Amygdala (tissue), 56 donors: ENCODE results near the gene PIGM.

Source experiments
- DNase-seq, 56 donors: peaks; one replicate each; lab custom pipeline; 2025; lab: John Stamatoyannopoulos, UW

PIGM gene

GRCh38 chr1:160031365-160032164 lies at the start of gene PIGM:
TSS of gene PIGM (minus strand) at chr1:160031990. CDS start at chr1:160031739, 251 bp downstream.
- peak; percentile 27 to 93 (median 85) for DNase-seq

GRCh38 chr1:160081261-160081936 lies 49.6 kb upstream of the PIGM start, which contains the start of gene KCNJ9:
TSS of gene KCNJ9 (plus strand) at chr1:160081538. CDS start at chr1:160084031, 2,493 bp downstream.
- peak in 53 of 56 donors; percentile 21 to 97 (median 78) for DNase-seq

DNA sequence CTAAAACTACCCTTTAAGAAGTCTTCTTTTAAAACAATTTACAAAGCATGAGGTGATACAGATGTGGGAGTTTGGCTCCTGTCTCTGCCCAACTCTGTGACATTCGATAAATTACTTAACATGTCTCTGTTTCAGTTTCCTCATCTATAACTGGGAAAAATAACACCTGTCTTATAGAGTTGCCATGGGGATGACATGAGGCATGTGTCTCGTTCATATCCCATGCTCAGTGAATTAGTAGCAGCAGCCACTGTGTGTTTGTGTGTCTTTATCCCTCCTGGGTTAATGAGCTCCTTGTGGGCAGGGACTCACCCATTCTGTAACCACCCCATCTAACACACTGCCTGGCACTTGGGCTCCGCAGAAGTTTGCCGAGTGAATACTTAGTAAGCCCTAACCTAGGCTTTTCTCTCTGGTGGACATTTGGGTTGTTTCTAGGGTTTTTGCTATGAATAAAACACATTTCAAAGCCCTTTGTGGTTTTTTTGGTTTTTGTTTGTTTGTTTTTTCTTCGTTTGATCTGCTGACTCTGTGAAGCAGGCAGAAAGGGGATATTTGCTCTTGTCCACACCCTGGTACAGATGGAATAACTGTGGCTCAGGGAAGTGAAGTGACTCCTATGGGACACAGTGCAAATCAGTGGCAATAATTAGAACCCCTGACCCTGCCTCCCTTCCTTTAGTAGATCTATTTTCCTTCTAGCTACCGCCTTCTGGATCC lies 48.8 kb upstream of the PIGM start:
- DNase-seq, result no peak

DNA sequence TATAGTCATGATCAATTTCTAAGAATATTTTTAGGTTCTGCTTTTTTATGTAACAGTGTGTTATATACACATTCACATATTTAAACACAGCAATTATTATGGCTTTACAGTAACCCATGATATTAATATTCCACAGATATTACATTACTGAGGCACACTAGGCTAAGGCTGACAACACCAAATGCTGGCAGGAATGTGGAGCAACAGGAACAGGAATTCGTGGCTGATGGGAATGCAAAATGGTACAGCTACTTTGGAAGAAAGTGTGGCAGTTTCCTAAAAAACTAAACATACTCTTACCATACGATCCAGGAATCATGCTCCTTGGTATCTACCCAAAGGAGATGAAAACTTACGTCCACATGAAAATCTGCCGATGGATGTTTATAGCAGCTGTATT lies 47.7 kb upstream of the PIGM start:
- DNase-seq, result no peak

DNA sequence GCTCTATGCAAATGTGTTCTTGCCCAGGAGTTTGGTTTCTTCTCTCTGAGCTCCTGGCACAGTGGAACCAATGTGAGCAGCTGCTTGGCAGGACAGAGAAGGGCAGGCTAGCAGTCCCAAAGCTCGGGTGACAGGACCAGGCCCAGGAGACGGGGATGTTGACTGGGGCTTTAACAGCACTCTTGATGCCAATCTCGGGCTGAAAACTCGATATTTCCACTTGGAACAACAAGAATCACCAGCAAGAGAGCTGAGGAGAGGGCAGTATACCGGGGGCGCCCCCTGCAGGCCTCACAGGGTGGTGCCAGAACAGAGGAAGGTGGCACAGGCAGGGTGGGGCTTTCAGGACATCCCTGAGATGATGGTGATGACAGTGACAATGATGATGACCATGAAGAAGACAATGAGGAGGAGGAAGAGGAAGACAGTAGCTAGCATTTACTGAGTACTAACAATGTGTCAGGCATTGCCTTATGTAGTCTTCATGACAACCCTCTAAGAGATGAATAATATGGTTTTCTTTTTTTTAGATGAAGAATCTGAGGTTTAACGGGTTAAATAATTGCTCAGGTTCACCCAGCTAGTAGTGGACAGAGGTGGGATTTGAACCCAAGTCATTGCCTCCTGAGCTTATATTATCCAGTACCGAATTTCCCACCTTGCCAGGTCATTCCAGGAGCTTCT lies 46.9 kb upstream of the PIGM start:
- DNase-seq, result peak in 49 of 56 donors; percentile 17 to 90 (median 62)

DNA sequence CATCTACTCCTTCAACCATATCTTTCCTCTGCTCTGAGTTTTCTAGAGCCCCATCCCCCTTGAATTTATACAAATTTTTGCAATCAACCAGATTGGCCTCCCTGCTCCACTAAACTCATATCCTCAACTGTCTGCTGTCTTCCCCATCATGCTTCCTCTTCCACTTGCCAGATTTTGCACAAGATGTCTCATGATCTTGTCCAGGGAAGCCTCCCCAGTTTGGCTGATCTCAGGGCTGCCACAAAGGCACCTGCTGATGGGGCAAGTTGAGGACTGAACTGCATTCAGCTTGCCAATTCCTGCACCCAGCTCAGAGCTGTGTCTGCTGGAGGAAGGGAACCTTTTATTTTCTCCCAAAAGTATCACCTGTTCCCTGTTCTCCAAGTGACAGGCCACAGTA lies 45.7 kb upstream of the PIGM start:
- DNase-seq, result no peak

DNA sequence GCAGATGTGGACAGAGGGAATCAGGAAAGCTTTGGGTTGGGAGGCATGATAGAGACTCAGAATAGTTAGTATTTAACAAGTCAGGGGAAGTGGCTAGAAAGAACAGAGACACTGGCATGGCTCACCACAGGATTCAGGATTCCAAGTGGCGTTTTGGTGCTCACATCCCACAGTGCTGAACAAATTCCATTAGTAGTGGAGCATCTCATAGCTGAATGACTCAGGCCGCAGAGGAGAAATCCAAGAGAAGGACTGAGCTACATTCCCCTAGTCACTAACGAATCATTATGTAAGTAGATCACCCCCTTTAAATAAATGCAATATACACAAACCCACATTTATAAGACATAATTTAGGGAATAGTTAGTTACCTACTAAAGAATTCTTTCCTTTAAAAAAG lies 44.5 kb upstream of the PIGM start:
- DNase-seq, result no peak

DNA sequence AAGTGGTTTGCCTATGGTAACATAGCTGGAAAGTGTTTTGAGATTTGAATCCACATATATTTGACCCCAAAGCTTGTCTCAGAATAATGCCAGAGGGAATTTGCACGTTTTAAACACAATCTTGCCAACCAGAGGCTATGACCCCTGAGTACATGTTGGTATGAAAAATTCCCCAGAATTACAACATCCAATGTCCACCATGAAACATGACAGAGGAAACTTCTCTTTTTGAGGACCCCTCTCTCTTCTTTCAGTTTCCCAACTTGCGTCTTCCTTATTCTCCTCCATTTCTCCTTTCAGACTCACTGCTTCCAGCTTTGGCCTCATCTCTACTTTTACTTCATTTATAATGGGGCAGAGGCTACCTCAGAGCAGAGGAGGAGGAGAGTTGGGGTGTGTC lies 44.0 kb upstream of the PIGM start:
- no peak for DNase-seq

DNA sequence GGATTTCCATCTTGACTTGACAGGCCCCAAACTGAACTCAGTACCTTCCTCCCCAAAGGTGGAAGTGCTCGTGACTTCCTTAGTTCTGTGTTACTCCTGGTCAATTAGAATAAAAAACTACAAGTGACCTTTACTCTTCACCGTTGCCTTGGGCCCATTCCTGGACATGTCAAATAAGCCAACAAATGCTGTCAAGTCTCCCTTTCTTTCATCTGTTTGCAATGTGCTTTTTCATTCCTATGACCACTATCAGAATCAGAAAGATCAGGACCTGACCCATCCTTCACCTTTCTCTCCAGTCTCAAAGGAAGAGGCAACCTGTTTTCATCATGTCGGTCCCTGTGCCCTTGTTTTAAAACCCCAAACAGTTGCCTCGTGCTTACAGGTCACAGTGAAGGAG lies 43.1 kb upstream of the PIGM start:
- DNase-seq, result no peak

DNA sequence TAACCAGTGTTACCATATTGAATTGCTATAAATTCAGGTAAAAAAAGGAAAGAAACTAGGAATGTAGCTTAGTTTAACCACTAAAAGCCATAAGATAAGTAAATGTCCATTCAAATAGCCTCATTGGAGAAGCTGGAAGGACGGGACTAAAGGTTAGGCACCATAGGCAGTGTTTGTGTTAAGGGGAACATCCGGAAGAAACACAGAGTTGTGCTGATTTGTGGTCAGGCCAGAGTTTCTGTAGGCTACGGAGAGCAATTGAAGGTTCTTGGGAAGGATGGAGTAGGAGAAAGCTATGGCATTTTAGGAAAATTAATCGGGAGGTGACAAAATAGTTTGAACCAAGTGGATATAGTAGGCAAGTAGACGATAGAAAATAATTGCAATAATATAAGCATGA lies 39.5 kb upstream of the PIGM start:
- no peak for DNase-seq

- peak in 55 of 56 donors; percentile 60 to 95 (median 88) for DNase-seq
Measured at GRCh38 chr1:160070243-160071163, 38.7 kb upstream of the PIGM start.

DNA sequence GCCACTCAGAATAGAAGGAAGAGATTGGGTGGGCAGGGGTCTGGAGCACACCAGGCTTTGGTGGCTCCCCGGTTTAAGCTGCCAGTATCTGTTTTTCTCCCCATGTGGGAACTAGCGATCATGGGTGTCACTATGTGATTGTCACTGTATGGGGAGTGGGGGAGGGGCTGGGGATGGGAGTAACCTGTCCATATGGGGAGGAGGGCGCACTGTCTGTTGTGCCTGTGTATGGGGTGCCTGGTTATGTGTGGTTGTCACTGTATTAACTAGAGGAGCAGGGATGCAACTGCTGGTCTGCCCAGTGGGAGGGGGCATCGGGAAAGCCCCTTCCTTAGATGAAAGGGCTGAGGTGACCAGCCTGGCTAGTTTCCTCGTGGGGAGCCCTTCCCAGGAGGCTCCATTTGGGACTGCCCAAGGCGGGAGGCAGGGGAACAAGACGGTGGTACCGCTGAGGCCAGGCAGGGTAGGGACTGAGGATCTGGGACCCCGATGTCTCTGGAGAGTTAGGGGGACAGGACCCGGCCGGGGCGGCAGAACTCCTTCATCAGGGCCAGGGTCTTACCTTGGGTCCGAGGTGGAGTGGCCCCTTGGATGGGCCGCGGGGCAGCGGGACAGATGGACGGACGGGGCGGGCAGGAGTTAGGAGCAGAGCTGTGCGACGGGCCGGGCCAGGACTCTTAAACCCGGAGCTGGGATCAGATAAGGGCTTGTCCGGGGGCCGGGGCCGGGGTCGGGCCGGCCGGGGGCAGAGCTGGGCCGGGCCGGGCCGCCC lies 37.9 kb upstream of the PIGM start, which contains the start of gene KCNJ10:
Gene KCNJ10, minus strand, starts transcription at position 701 of the 772 bp plus-strand sequence. CDS start 27,628 bp downstream, outside the sequence.
- peak in 8 of 56 donors; percentile 31 to 55 (median 49) for DNase-seq

GRCh38 chr1:160068225-160068624 lies 36.4 kb upstream of the PIGM start:
- peak in 55 of 56 donors; percentile 40 to 95 (median 84) for DNase-seq

DNA sequence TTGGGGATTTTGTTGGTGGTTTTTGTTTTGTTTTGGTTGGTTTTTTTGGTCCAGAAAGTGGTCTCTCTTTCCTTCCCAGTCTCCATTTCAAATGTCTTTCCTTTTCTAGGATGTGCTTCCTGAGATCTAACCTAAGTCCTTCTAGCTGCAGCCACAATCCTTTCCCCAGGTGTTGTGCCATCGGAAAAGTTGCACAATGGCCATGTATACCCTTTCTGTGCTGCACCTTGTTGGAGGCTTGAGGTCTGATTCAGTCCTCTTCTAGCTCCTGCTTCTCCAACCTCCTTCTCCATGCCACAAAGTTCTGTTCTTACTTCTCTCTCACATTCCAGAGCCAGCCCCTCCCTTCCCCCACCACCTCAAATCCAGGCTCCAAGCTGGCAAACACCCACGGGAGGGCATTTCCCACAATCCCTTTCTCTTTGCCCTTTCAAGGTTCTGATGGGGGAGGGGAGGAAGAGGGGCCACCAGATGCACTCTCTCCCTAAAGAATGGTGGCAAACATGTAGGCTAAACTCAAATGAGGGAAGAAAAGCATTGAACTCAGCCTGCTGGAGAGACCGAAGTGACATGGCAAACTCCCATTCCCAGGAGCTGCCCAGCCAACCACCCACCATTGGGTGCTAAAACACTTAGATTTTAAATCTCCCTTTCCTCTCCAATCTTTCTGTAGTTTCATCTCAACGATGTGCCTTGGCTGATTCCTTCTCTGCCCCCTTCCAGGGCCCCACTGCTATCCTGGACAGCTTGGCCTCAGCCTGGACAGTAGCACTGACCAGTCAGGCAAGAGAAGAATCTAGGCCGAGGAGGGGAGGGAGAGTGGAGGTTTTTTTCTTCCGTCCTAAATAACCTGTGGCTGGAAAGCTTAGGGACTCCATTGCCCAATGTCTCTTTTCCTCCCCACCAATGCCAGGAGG lies 35.3 kb upstream of the PIGM start:
- peak in 8 of 56 donors; percentile 24 to 56 (median 42) for DNase-seq

DNA sequence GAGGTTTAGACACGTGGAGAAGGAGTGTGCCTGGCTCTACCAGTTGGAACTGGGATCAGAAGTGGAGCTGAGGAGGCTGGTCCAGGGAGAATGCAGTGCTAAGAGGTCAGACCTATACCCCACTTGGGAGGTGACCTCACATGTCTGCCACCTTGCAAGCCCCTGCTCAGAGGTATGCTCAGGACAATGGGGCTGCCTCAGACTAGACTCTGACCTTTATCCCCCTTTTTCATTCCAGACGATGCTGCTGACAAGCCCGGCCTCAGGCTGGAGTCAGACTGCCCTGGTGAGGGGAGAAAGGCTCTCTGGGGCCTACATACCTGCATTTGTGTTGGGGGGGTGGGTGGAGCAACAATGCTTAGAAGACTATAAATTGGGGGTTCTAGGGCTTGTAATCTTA lies 33.0 kb upstream of the PIGM start:
- DNase-seq, result no peak

- no peak for DNase-seq
Measured at GRCh38 chr1:160064164-160064563, 32.4 kb upstream of the PIGM start.

- no peak for DNase-seq
Measured at GRCh38 chr1:160063176-160063575, 31.4 kb upstream of the PIGM start.

DNA sequence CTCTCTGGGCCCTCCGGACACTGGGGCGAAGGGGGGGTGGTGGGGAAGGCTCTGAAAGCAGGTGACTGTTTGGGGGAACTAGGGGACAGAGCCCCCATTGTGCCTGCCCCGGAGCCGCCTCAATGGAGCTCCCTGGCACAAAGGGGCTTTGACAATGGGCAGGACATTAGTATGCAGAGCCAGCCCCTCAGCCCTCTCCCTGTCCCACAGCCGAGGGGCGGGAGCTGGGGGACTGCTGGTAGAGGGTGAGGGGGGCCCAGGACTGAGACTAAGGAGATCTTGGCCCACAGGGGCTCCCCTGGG lies 30.4 kb upstream of the PIGM start:
- DNase-seq, result peak; percentile 44 to 99 (median 94)
